Ramos (cell line): ENCODE data around the gene CCDC33.

Experiments
- in situ Hi-C: fragments of 300-500 bp; cut with MboI; formaldehyde crosslinking; loops from one replicate; pipeline ENCODE4 v1.14.3; 2022; ENCODE audit warnings: low sequenced_read_pairs; ENCODE audit not compliant: unreplicated experiment

CCDC33 gene

DNA sequence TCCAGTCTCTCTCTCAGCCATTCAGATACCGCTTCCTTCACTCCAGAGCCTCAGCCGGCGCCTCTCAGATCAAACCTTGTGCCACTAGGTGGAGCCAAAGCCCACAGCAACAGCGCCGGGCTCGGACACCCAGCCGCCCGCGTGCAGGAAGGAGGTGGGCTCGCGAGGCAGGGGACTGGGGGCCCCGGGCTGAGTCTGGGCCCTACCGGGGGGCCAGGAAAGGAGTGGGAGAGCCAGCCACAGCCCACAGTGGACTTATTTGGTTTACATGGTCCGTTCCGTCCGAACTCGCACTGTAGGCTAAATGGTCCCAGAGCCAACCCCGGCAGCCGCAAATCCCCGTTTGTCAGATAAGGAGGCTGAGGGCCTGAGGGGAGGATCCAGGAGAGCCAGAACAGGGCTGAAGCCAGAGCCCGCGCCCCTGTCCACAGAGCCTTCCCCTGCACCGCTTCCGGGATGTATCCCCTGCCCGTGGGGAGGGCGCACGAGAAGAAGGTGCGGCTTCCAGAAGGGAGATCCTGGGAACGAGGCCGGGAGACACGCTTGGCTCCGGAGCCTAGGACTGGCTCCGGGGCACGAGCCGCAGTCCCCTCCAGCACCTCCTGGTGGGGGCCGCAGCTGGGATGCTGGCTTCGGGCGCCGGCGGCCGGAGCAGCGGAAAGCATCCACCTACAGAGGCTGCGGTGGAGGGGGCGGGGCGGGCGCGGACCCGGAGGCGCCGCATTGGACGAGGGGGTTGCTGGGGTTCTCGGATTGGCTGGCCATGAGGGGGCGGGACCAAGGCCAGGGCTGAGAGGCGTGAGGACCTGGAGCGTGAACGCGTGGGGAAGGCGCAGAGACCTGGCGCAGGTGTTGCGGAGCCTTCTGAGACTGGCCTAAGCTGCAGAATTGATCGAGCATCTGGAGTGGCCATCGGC is 137.9 kb downstream of the CCDC33 start:
- in situ Hi-C loops: loop anchor here (5.0 to 10.0 kb wide), 2 partner anchors 248 to 581 kb away; partner anchors contain the start of gene RPP25

- in situ Hi-C loops: loop anchor here (5.0 to 10.0 kb wide), 3 partner anchors 248 to 580 kb away; partner anchors contain the start of gene RPP25
Observed at GRCh38 chr15:74374648-74375302, 138.6 kb downstream of the CCDC33 start.

- in situ Hi-C loops: loop anchor here (5.0 to 10.0 kb wide), 2 partner anchors 392 to 580 kb away; partner anchors contain the start of gene RPP25
Observed at GRCh38 chr15:74375303-74375693, 139.2 kb downstream of the CCDC33 start.

DNA sequence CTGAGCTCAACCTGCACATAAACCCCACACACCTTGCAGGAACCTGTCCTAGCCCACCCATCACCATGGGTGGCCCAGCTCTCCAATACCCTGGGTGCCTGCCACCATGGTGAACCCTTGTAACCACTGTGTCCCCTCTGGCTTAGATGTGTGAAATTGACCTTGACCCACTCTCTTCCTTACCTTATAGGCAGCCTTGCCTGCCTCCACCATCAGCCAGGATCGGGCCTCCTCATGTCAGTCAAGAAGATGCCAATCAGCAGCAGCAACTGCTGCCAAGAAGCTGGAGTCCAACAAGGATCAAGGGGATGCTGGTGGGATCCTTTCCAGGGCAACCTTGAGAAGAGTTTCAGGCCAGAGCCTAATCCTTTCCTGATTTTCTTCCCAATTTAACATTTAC is 140.1 kb downstream of the CCDC33 start:
- in situ Hi-C loops: loop anchor here (5.0 to 10.0 kb wide), 2 partner anchors 391 to 579 kb away; partner anchors contain the start of gene RPP25

- in situ Hi-C loops: loop anchor here (5.0 to 10.0 kb wide), 2 partner anchors 390 to 578 kb away; partner anchors contain the start of gene RPP25
Observed at GRCh38 chr15:74376825-74377581, 140.9 kb downstream of the CCDC33 start.

DNA sequence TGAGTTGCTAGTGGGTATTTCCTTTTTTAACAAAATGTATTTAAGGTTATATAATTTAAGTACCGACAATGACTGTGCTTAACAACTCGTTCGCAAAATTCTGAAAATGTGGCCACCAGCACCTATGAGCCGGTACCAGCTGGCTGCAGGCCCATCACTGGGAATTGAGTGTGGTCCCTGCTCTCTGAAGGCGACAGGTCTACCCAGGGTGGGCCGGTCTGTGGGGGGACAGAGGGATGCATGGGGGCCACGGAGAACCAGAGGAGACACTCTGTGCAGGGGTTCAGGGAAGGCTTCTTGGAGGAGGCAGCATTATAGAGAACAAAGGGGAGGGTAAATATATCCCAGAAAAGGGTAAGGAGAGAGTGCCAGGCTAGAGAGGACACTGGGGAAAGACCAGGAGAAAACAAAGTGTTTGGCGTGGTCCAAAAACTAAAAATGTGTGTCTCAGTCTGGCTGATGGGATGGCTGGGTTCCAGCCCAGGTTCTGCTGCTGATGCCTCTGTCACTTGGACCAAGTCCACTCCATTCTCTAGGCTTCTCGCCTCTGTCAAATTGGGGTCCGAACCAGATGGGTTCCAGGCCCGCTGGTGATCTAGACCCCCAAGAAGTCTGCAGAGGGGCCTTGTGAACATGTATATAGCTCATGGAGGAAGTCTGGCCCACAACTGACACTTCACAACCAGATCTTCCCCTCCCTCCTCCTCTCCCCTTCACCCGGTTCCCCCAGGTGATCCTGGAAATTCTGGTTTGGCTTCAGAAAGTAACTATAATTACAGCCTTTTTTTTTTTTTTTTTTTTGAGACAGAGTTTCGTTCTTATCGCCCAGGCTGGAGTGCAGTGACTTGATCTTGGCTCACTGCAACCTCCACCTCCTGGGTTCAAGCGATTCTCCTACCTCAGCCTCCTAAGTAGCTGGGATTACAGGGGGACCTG is 142.0 kb downstream of the CCDC33 start:
- in situ Hi-C loops: loop anchor here (5.0 to 10.0 kb wide), 2 partner anchors 389 to 577 kb away; partner anchors contain the start of gene RPP25

GRCh38 chr15:74378848-74379247 is 142.7 kb downstream of the CCDC33 start:
- in situ Hi-C loops: loop anchor here (5.0 to 10.0 kb wide), 2 partner anchors 388 to 576 kb away; partner anchors contain the start of gene RPP25

DNA sequence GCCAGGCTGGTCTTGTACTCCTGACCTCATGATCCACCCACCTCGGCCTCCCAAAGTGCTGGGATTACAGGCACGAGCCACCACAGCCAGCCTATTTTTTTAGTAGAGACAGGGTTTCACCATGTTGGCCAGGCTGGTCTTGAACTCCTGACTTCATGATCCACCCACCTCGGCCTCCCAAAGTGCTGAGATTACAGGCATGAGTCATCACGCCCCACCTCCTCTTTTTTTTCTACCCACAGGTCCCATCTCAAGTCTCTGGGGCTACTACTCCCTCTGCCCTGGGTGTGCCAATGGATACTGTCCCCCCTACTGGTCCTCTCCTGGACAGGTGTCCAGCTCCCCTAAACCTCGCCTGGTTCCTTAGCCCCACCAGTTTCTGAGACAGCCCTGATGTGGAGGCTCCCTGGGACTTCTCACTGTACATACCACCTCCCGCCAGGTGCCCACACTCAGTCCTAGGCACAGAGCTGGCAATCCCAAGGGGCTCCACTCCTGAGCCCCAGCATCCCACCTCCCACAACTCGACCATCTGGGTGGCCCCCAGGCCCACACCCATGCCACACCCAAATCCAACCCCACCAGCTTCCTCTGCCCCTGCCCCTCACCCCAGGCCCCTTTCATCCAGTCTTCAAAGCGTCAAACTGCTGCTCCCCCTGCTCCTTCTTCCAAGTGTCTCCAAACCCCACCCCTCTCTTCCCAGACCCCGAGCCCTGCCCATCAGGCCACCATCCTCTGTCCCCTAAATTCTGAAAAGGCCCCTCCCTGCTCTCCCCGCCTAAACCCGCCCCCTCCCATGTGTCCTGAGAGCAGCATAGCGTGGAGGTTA is 144.4 kb downstream of the CCDC33 start:
- in situ Hi-C loops: loop anchor here (5.0 kb wide), 1 partner anchor 57 kb away; no protein-coding TSS in a partner anchor

- in situ Hi-C loops: loop anchor here (5.0 kb wide), 1 partner anchor 56 kb away; no protein-coding TSS in a partner anchor
Observed at GRCh38 chr15:74381190-74381453, 145.0 kb downstream of the CCDC33 start.

DNA sequence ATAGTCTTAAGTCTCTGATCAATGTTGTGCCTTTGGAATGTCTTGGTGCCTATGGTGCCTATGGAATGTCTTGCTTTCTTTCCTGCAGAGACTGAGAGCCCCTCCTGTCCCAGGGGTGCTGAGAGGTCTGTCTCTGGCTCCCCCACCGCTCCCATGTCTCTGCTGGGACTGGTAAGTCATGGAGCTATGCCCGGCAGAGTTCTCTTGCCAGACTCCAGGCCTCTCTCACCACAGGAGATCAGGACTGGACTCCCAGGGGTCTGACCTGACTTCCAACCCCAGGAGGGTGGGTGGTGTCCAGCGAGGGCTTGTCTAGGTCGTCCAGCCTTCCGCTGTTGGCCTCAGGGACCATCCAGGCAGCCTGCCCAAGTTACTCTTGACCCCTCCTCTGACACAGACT is 145.4 kb downstream of the CCDC33 start:
- in situ Hi-C loops: loop anchor here (5.0 kb wide), 1 partner anchor 56 kb away; no protein-coding TSS in a partner anchor

GRCh38 chr15:74382004-74382816 is 146.1 kb downstream of the CCDC33 start:
- in situ Hi-C loops: loop anchor here (5.0 kb wide), 1 partner anchor 55 kb away; no protein-coding TSS in a partner anchor

- in situ Hi-C loops: loop anchor here (5.0 kb wide), 1 partner anchor 54 kb away; no protein-coding TSS in a partner anchor
Observed at GRCh38 chr15:74383286-74383685, 147.2 kb downstream of the CCDC33 start.

DNA sequence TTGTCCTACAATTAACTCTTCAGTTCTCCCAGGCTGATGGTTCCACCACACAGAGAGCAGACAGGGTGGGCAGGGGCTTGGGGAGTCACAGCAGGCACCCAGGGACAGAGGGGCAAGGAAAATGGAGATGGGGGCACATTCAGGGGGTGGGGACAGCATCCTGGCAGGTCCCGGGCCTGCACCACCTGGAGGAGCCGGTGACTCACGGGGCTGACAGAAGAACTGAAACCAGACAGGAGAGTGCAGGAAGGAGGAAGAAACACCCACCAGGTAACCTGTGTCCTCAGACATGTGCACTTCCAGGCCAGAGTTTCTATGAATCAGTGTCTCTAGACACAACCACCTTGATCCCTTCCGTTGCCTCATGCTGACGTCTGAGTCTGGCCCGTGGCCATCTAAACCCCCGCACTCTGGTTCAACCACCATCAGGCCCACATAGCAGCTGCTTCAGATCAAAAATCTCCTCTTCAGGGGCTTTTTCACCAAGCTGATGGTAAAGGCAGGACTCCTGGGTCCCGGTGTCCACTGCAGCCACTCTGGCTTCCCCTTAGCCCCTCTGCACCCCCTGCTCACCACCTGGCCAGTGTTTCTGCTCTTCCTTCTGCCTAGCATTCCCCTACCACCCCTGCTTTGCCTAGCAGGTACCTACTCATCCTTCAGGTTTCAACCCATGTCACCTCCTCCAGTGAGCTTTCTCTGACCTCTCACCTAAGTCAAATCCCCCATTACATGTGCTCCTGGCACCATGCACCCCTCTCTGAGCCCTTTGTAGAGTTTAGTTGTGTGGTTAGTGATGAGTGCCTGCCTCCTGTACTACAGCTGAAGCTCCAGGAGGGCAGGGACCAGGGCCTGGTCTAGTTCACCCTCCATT is 147.8 kb downstream of the CCDC33 start:
- in situ Hi-C loops: loop anchor here (5.0 kb wide), 1 partner anchor 53 kb away; no protein-coding TSS in a partner anchor

- in situ Hi-C loops: loop anchor here (5.0 kb wide), 1 partner anchor 53 kb away; no protein-coding TSS in a partner anchor
Observed at GRCh38 chr15:74384566-74384880, 148.4 kb downstream of the CCDC33 start.

- in situ Hi-C loops: loop anchor here (5.0 kb wide), 1 partner anchor 52 kb away; no protein-coding TSS in a partner anchor
Observed at GRCh38 chr15:74384881-74385643, 148.9 kb downstream of the CCDC33 start.

DNA sequence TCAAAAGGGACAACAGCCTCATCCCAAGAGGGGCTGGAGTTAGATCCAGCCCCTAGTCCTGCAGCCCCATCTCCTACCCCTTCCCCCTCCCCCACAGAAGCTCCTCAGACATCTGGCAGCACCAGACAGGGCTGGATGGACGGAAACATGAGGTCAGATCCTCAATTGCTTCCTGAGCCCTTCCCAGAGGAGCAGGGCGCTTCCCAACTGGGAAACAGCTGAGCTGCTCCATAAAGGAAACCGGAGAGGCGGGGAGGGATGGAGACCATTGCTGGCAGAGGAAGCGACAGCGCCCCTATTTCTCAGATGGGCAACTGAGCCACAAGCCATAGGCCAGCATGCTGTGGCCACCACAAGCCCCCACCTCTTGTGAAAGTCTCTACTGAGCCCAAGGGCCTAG is 149.6 kb downstream of the CCDC33 start:
- in situ Hi-C loops: no loop called here
